ENCODE results near the gene ISL2.

The ISL2 gene

DNA sequence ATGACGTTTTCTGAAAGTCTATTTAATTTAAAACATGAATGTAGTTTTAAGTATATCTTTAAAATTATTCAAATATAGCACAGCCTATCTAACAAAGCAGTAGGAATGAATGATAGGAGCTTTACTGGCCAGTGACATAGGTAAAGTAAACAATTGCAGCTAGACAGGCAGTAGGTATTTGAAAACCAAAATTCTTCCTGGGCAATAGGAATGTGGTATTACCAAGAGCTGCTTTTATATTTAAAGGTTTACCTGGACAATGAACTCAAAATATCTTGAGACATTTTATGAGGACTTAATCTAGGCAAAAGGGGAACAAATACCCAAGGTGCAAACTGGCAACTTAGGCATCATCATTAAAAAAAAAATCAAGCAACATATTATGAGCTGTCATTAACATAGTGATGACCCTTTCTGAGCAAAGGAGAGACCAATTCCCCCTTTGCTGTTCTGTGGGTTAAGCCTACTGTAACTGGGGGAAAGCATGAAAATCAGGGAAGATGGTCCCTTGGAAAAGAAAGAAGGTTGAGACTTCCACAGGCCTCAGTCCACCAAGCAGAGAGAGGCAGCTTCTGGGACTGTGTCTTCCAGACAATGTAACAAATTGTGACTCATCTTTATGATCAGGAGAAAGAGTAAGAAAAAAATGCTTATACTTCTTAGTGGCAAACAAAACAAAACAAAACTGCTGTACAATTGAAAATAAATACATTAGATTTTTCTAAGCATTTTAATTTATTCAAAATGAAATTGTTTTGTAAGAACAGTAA, 12.9 kb downstream of the ISL2 start:
- TF ChIP-seq, protein P1, sequence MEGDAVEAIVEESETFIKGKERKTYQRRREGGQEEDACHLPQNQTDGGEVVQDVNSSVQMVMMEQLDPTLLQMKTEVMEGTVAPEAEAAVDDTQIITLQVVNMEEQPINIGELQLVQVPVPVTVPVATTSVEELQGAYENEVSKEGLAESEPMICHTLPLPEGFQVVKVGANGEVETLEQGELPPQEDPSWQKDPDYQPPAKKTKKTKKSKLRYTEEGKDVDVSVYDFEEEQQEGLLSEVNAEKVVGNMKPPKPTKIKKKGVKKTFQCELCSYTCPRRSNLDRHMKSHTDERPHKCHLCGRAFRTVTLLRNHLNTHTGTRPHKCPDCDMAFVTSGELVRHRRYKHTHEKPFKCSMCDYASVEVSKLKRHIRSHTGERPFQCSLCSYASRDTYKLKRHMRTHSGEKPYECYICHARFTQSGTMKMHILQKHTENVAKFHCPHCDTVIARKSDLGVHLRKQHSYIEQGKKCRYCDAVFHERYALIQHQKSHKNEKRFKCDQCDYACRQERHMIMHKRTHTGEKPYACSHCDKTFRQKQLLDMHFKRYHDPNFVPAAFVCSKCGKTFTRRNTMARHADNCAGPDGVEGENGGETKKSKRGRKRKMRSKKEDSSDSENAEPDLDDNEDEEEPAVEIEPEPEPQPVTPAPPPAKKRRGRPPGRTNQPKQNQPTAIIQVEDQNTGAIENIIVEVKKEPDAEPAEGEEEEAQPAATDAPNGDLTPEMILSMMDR (IDR thresholded peaks at IDR 0.05; ENCODE audit: low read depth, low read length, missing control alignments) = no peak
- H3K4me3 ChIP-seq (ENCODE audit: low read depth, low read length) = no peak overlapping the region
- DNase-seq (ENCODE audit: low read depth) = no peak

DNA sequence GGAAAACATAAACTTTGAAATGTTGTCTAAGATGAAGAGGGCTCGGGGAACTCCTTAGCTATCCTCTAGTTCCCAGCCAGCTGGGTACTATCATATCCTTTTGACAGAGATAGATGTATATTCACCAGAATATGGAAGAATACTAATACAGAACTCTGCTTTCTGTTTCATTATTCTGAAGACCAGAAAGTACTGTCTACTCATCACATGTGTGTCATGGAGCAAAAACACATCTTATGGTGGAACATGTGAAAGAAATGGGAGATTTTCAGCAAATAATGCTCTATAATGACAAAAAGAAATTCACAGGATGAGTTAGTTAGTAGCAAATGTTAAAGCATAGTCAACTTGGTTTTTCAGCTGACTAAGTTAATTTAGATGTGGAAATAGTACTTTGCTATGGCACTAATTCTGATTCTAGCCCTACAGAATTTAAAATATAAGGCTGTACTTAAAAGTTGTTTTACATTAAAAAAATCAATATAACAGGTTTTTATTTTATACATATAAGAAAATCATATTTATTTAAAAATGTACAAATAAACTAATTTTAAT, 16.5 kb downstream of the ISL2 start:
- no peak for DNase-seq (ENCODE audit: low read depth)
- no peak overlapping the region for H3K4me3 ChIP-seq (ENCODE audit: low read depth, low read length)
- TF ChIP-seq, protein P1 (IDR thresholded peaks at IDR 0.05; ENCODE audit: low read depth, low read length, missing control alignments) = no peak

DNA sequence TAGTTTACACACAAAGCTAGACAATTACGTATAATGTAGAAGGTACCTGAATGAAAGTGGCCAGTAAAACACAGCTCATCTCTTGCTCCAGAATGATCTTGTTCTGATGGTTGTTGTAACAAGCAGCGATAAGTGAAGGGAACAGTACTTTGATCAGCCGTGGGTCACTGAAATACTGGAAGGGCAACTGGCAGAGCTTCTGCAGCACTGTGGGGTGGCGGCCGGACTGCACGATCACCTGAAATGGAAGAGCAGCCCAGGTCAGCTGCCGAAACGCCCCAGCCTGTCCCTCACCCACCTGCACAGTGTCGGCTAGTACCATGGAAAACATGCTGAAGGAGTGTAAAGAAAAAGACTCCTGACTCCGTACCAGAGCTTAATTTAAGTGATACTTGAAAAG, 17.3 kb downstream of the ISL2 start:
- DNase-seq (ENCODE audit: low read depth) = no peak
- H3K4me3 ChIP-seq (ENCODE audit: low read depth, low read length) = no peak overlapping the region
- TF ChIP-seq, protein P1 (IDR thresholded peaks at IDR 0.05; ENCODE audit: low read depth, low read length, missing control alignments) = no peak

DNA sequence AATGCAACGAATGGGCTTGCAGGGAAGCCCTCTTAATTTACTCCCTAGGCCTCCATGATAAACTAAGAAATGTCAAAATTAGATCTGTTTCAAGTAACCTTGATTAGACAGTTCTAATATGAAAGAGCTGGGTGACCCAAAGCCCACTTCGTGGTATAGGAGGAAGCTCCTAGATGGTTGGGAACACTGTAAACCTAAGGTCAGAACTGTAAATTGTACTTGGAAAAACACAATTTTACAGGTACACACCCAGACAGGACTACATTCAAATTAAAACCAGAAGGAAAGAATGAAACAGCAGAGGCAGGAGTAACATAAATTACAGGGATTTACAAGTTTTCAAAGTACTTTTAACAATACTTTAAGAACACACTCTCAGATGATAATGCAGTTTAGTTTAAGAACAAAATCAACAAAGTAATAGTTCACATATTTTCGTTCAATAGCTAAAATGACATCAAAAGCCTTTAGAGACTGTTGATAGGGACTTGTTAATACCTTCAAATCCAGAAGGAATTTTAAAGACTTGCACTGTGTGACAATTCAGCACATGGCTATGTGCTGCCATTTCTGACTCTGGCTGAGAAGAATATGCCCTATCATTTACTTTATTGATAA, 18.4 kb downstream of the ISL2 start:
- no peak overlapping the region for H3K4me3 ChIP-seq (ENCODE audit: low read depth, low read length)
- no peak for DNase-seq (ENCODE audit: low read depth)
- TF ChIP-seq, protein P1 (IDR thresholded peaks at IDR 0.05; ENCODE audit: low read depth, low read length, missing control alignments) = no peak

DNA sequence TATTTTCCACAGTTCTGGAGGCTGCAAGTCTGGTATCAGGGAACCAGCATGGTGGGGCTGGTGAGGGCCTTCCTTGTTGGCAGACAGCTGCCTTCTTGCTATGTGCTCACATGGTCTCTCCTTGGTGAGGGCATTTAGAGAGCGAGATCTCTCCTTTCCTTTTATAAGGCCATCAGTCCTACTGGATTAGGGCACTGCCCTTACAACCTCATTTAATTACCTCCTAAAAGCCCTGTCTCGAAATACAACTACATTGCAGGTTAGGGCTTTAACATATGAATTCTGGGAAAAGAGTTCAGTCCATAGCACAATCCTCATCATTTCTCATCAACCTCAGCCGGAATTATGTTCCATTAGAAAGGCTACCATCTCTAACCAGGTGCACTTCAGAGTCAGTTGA, 21.9 kb downstream of the ISL2 start:
- no peak overlapping the region for H3K4me3 ChIP-seq (ENCODE audit: low read depth, low read length)
- TF ChIP-seq, protein P1 (IDR thresholded peaks at IDR 0.05; ENCODE audit: low read depth, low read length, missing control alignments) = no peak
- DNase-seq (ENCODE audit: low read depth) = no peak

- TF ChIP-seq, protein P1 (IDR thresholded peaks at IDR 0.05; ENCODE audit: low read depth, low read length, missing control alignments) = no peak
- DNase-seq (ENCODE audit: low read depth) = no peak
- no peak overlapping the region for H3K4me3 ChIP-seq (ENCODE audit: low read depth, low read length)
Observed at GRCh38 chr15:76359152-76359551, 22.6 kb downstream of the ISL2 start.

All from GM12864 (cell line).